GM12878 (cell line): ENCODE measurements around the gene MEIS1. TPM values are rescaled to one million over a fixed set of nuclear protein-coding genes. Genes with fewer than 3 reads are reported as not detected.

Experiments
- ATAC-seq: fragments of 200-7000 bp; cut with Tn5 transposase; 3 replicates; pipeline ENCODE4 v1.9.1; 2020; ENCODE audit warnings: mild to moderate bottlenecking, moderate library complexity
- BruUV-seq: library from RNA; stranded (reverse); fragments of 400-500 nt; replicated peaks from 2 replicates; lab custom pipeline; 2021; lab: Mats Ljungman, UMichigan
- CTCF ChIA-PET: fragments of 300-600 bp; sonication (Branson Sonifier 250); formaldehyde crosslinking; extraction: SDS; loops from one replicate; lab custom pipeline; 2021; ENCODE audit warnings: inconsistent platforms; lab: Yijun Ruan, JAX
- POLR2A ChIA-PET: fragments of 350-600 bp; formaldehyde crosslinking; extraction: SDS; loops from one replicate; lab custom pipeline; 2021; ENCODE audit warnings: inconsistent platforms; lab: Charles Lee
- RAD21 ChIA-PET: fragments of 300-600 bp; sonication (Branson Sonifier 250); formaldehyde crosslinking; loops from one replicate; lab custom pipeline; 2023; ENCODE audit warnings: antibody characterized with exemption; ENCODE audit not compliant: unreplicated experiment; lab: Charles Lee
- SMC1A ChIA-PET: fragments of 300-600 bp; sonication (Branson Sonifier 250); formaldehyde crosslinking; loops from one replicate; lab custom pipeline; 2023; ENCODE audit not compliant: unreplicated experiment, uncharacterized antibody; lab: Charles Lee
- DNase-seq: peaks from one replicate; pipeline ENCODE4 v3.0.0-alpha.2; 2011; ENCODE audit warnings: low read depth, low spot score
- FAIRE-seq: peaks from 3 replicates; lab custom pipeline; 2011; peaks lifted over from hg19 to GRCh38; lab: Jason Lieb, UNC
- H2AFZ ChIP-seq: 2 replicates; pipeline ENCODE4 v1.6.0; 2011; ENCODE audit warnings: low read depth, low read length, control low read depth; ENCODE audit not compliant: control insufficient read depth
- H3K27ac ChIP-seq: 2 replicates; pipeline ENCODE4 v1.5.1; 2011; ENCODE audit warnings: control low read depth; ENCODE audit not compliant: control insufficient read depth, insufficient read depth
- H3K27me3 ChIP-seq, 2 experiments: replicated peaks in 1 of 2; 2 replicates each; pipeline versions ENCODE4 v1.6.0 to v1.6.1; 2011; ENCODE audit warnings: low read length in 1 of 2; ENCODE audit not compliant: control insufficient read depth in 2 of 2, insufficient read depth in 2 of 2
- H3K36me3 ChIP-seq, 2 experiments: 2 replicates each; pipeline ENCODE4 v1.5.1; 2011; ENCODE audit warnings: low read length in 1 of 2; ENCODE audit not compliant: control insufficient read depth in 2 of 2, insufficient read depth in 2 of 2
- H3K4me1 ChIP-seq: 2 replicates; pipeline ENCODE4 v1.6.1; 2011; ENCODE audit warnings: mild to moderate bottlenecking, low read length, moderate library complexity, mixed read lengths; ENCODE audit not compliant: control insufficient read depth, insufficient read depth
- H3K4me2 ChIP-seq: 2 replicates; pipeline ENCODE4 v1.6.0; 2011; ENCODE audit warnings: control low read depth; ENCODE audit not compliant: control insufficient read depth, insufficient read depth
- H3K4me3 ChIP-seq: fragments of 200-600 bp; sonication (generic); 2 replicates; pipeline ENCODE4 v1.5.1; 2016
- H3K79me2 ChIP-seq: 2 replicates; pipeline ENCODE4 v1.6.0; 2011; ENCODE audit warnings: low read length; ENCODE audit not compliant: control insufficient read depth, insufficient read depth
- H3K9ac ChIP-seq: 2 replicates; pipeline ENCODE4 v1.8.0; 2011; ENCODE audit warnings: low read length, control low read depth, mixed read lengths; ENCODE audit not compliant: control insufficient read depth, insufficient read depth
- H3K9me3 ChIP-seq: replicated peaks from 3 replicates; pipeline ENCODE4 v1.5.1; 2011; ENCODE audit warnings: mild to moderate bottlenecking, low read length; ENCODE audit not compliant: control insufficient read depth, insufficient read depth
- H4K20me1 ChIP-seq: 2 replicates; pipeline ENCODE4 v1.6.0; 2011; ENCODE audit not compliant: control insufficient read depth, insufficient read depth
- ATF7 ChIP-seq: fragments of 450-650 bp; IDR thresholded peaks from 2 replicates; pipeline ENCODE4 v1.6.1; 2016; ENCODE audit warnings: low read depth, mild to moderate bottlenecking
- BRCA1 ChIP-seq: IDR thresholded peaks from 2 replicates; pipeline ENCODE4 v1.6.1; 2011; ENCODE audit warnings: low read depth, low read length, improper control_type of control experiment
- CBX3 ChIP-seq: fragments of 200-600 bp; sonication (generic); IDR thresholded peaks from 2 replicates; pipeline ENCODE4 v1.6.1; 2016; ENCODE audit warnings: low read depth, borderline replicate concordance
- GATAD2B ChIP-seq: fragments of 450-650 bp; conservative IDR thresholded peaks from 2 replicates; pipeline ENCODE4 v1.6.1; 2017; ENCODE audit warnings: low read depth, mild to moderate bottlenecking, moderate library complexity
- MYC ChIP-seq: IDR thresholded peaks from 2 replicates; pipeline ENCODE4 v1.6.1; 2011; ENCODE audit warnings: mild to moderate bottlenecking, low read length, moderate library complexity, inconsistent platforms; ENCODE audit not compliant: insufficient read depth, insufficient replicate concordance, insufficient read length, severe bottlenecking
- NR2F1 ChIP-seq: fragments of 450-650 bp; conservative IDR thresholded peaks from 2 replicates; pipeline ENCODE4 v1.6.1; 2017; ENCODE audit warnings: mild to moderate bottlenecking
- POLR2A ChIP-seq: IDR thresholded peaks from 2 replicates; pipeline ENCODE4 v1.6.1; 2011; ENCODE audit warnings: low read depth, mild to moderate bottlenecking, low read length
- SREBF1 ChIP-seq: IDR thresholded peaks from 2 replicates; pipeline ENCODE4 v1.6.1; 2012; ENCODE audit warnings: mild to moderate bottlenecking, low read length
- STAT3 ChIP-seq: IDR thresholded peaks from 2 replicates; pipeline ENCODE4 v1.6.1; 2011; ENCODE audit warnings: low read depth, low read length, improper control_type of control experiment
- ZZZ3 ChIP-seq: IDR thresholded peaks from 2 replicates; pipeline ENCODE4 v1.6.1; 2011; ENCODE audit warnings: low read depth; ENCODE audit not compliant: control insufficient read depth, insufficient read length
- WGBS: methylation state at CpG from one replicate; pipeline ENCODE4 v1.1.6; 2016; ENCODE audit warnings: low lambda C conversion rate; ENCODE audit not compliant: insufficient replicate concordance, insufficient coverage; ENCODE audit errors: missing lambda C conversion rate; 5-methylcytosine and 5-hydroxymethylcytosine counted together
- in situ Hi-C: fragments of 300-500 bp; cut with MboI; formaldehyde crosslinking; loops from 9 replicates; pipeline ENCODE4 v1.14.3; 2018; ENCODE audit warnings: mixed read lengths
- intact Hi-C: fragments of 100-400 bp; cut with micrococcal nuclease; formaldehyde crosslinking; loops from one replicate; pipeline ENCODE4 v1.14.2; 2022; ENCODE audit not compliant: unreplicated experiment
- polyA plus RNA-seq, 11 experiments: library from polyadenylated mRNA; depleted of rRNA in 4 of 11; unstranded in 6 of 11; stranded (reverse) in 5 of 11; fragments of >200 nt; fragmentation: Nextera tagmentation in 4 of 11; fragmentation: Illumina TruSeq in 1 of 11; extraction: Ambion mirVana in 4 of 11; extraction: Trizol in 1 of 11; gene quantifications; 1 replicate in 1 of 11; 2 replicates in 10 of 11; pipeline versions ENCODE4 v1.2.1 to v1.2.3, GENCODE V29; 2011 to 2016; ENCODE audit warnings: inconsistent platforms in 2 of 11, missing spikeins in 2 of 11, low read depth in 1 of 11
- total RNA-seq, 4 experiments: library from RNA; depleted of rRNA in 3 of 4; stranded (reverse); fragments of >200 nt in 3 of 4; fragmentation: Illumina TruSeq in 1 of 4; extraction: Trizol in 1 of 4; gene quantifications; 2 replicates each; pipeline versions ENCODE4 v1.2.1 to v1.2.3, GENCODE V29; 2013 to 2021
- TF ChIP-seq, protein P1 (sequence below): fragments of 450-650 bp; IDR thresholded peaks from 2 replicates; pipeline ENCODE4 v1.6.1; 2017; ENCODE audit warnings: mild to moderate bottlenecking, low read depth, inconsistent platforms; ENCODE audit not compliant: poor library complexity, severe bottlenecking
- TF ChIP-seq, protein P2 (sequence below): fragments of 450-650 bp; IDR thresholded peaks from 2 replicates; pipeline ENCODE4 v1.6.1; 2017; ENCODE audit warnings: mild to moderate bottlenecking
- TF ChIP-seq, protein P3 (sequence below): fragments of 450-650 bp; IDR thresholded peaks from 2 replicates; pipeline ENCODE4 v1.6.1; 2017; ENCODE audit warnings: antibody characterized with exemption, mild to moderate bottlenecking, moderate library complexity

MEIS1 gene
- total and polyA plus RNA-seq, 10 of the 15 experiments (the other 5 are each of a cell fraction or from before 2014, with no cell fraction given), result 0.04 to 0.31 (median 0.14) TPM; not detected in 6

DNA sequence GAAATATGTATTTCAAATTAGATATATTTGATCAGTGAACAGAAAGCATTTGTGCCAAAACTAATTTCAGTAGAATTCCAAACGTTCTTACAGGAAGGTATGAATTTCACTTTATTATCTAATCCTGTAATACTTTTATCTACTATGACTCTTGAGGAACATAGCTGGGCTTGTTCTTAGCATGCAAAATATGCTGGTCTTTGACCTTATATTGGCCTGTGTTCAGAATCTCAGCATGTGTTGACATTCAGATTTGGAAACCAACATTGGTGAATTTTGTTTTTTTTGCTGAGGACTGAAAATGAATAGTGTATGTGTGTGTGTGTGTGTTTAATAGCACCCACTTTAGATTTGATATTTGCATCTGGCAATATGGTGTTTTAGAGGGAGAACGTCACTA is 112.2 kb downstream of the MEIS1 start (continued):
- TF ChIP-seq SREBF1 (no peak), MYC (no peak), POLR2A (no peak)
- TF ChIP-seq, protein P1, sequence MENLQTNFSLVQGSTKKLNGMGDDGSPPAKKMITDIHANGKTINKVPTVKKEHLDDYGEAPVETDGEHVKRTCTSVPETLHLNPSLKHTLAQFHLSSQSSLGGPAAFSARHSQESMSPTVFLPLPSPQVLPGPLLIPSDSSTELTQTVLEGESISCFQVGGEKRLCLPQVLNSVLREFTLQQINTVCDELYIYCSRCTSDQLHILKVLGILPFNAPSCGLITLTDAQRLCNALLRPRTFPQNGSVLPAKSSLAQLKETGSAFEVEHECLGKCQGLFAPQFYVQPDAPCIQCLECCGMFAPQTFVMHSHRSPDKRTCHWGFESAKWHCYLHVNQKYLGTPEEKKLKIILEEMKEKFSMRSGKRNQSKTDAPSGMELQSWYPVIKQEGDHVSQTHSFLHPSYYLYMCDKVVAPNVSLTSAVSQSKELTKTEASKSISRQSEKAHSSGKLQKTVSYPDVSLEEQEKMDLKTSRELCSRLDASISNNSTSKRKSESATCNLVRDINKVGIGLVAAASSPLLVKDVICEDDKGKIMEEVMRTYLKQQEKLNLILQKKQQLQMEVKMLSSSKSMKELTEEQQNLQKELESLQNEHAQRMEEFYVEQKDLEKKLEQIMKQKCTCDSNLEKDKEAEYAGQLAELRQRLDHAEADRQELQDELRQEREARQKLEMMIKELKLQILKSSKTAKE, result no peak

DNA sequence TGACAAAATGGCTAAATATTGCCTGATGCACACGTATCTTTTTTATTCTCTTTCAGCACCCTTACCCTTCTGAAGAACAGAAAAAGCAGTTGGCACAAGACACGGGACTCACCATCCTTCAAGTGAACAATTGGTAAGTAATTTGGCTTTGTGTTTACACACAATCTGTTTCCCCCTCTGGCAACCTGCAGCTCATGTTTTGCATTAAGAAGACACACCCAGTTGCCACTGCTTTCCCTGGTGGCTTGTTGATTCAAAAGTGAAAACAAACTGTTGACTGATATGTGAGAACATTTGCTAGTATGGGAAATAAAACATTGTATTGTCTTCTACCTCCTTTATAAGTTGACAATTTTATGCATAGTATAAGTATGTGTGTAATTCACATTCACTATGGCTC is 113.0 kb downstream of the MEIS1 start:
- TF ChIP-seq BRCA1 (no peak), ATF7 (no peak), CBX3 (no peak), ZZZ3 (no peak), GATAD2B (no peak), NR2F1 (no peak), STAT3 (no peak)
- TF ChIP-seq, protein P2, sequence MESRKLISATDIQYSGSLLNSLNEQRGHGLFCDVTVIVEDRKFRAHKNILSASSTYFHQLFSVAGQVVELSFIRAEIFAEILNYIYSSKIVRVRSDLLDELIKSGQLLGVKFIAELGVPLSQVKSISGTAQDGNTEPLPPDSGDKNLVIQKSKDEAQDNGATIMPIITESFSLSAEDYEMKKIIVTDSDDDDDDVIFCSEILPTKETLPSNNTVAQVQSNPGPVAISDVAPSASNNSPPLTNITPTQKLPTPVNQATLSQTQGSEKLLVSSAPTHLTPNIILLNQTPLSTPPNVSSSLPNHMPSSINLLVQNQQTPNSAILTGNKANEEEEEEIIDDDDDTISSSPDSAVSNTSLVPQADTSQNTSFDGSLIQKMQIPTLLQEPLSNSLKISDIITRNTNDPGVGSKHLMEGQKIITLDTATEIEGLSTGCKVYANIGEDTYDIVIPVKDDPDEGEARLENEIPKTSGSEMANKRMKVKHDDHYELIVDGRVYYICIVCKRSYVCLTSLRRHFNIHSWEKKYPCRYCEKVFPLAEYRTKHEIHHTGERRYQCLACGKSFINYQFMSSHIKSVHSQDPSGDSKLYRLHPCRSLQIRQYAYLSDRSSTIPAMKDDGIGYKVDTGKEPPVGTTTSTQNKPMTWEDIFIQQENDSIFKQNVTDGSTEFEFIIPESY, result no peak
- TF ChIP-seq, protein P3, sequence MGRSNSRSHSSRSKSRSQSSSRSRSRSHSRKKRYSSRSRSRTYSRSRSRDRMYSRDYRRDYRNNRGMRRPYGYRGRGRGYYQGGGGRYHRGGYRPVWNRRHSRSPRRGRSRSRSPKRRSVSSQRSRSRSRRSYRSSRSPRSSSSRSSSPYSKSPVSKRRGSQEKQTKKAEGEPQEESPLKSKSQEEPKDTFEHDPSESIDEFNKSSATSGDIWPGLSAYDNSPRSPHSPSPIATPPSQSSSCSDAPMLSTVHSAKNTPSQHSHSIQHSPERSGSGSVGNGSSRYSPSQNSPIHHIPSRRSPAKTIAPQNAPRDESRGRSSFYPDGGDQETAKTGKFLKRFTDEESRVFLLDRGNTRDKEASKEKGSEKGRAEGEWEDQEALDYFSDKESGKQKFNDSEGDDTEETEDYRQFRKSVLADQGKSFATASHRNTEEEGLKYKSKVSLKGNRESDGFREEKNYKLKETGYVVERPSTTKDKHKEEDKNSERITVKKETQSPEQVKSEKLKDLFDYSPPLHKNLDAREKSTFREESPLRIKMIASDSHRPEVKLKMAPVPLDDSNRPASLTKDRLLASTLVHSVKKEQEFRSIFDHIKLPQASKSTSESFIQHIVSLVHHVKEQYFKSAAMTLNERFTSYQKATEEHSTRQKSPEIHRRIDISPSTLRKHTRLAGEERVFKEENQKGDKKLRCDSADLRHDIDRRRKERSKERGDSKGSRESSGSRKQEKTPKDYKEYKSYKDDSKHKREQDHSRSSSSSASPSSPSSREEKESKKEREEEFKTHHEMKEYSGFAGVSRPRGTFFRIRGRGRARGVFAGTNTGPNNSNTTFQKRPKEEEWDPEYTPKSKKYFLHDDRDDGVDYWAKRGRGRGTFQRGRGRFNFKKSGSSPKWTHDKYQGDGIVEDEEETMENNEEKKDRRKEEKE, result no peak
- Histone ChIP-seq H3K4me1 (no peaks in the 10 kb centered on the region), H3K79me2 (no peaks in the 10 kb centered on the region), H3K36me3 (no peaks in the 10 kb centered on the region), H3K9ac (no peak overlapping the region), H3K4me3 (no peak overlapping the region), H2AFZ (no peak overlapping the region), H4K20me1 (no peaks in the 10 kb centered on the region), H3K27ac (no peak overlapping the region), H3K27me3 (no peaks in the 10 kb centered on the region), H3K4me2 (no peak overlapping the region), H3K9me3 (no peaks in the 10 kb centered on the region)
- no peak for FAIRE-seq
- no peak for DNase-seq
- ChIA-PET CTCF (no interaction called here), SMC1A (no interaction called here), POLR2A (no interaction called here), RAD21 (no interaction called here)
- BruUV-seq, result no TSS peak
- ATAC-seq, result no peak
- WGBS, result 0% methylated on average over 2 of the region's 2 CpGs
- in situ Hi-C loops (no loop called here), intact Hi-C loops (no loop called here)
